Dedifferentiated amniotic fluid mesenchymal stem cell (primary cell): ENCODE data around the gene KCNMB4.
"Not testable (repeated sequence)": the region's sequence is repeated elsewhere in the genome, so short reads cannot be mapped to it uniquely, and the experiment has no call there.

Experiments used
- DNase-seq: peaks from one replicate; pipeline ENCODE4 v3.0.0-alpha.2; 2016; ENCODE audit errors: extremely low spot score

The KCNMB4 gene

DNA sequence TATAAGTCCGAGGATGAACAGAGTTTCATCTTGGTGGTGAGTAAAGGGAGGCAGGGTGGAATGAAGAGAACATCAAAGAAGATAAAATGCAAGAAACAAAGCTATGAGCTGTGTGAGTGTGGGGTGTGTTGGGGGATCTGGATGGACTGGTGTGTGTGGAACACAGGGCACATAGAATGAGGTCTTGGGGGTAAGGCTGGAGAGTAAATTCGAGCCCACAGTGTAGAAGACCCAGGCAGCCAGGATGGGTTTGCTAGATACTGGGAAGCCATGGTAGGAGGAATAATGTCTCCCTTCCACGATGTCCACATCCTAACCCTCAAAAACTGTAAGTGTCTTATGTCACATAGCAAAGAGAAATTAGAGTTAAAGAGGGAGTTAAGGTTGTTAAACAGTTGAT is 6.8 kb downstream of the KCNMB4 start:
- no peak for DNase-seq

DNA sequence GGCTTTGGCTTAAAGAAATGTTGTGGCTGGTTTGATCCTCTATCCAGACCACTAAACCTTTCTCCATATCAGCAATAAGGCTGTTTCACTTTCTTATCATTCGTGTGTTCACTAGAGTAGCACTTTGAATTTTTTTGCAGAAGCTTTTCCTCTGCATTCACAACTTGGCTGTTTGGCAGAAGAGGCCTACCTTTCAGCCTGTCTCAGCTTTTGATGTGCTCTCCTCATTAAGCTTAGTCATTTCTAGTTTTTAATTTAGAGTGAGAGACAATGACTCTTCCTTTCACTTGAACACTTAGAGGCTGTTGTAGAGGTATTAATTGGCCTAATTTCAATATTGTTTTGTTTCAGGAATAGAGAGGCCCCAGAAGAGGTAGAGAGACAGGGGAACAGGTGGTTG is 13.8 kb downstream of the KCNMB4 start:
- DNase-seq = no peak

DNA sequence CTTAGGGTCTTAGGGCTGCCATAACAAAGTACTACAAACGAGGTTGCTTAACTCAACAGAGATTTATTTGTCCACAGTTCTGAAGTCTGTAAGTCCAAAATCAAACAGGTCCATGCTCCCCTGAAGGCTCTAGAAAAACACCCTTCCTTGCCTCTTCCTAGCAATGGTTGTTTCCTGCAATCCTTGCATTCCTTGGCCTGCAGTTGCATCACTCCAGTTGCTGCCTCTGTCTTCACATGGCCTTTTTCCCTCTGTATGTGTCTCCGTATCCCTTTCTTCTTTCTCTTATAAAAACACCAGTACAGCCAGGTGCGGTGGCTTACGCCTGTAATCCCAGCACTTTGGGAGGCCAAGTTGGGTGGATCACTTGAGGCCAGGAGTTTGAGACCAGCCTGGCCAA is 17.4 kb downstream of the KCNMB4 start:
- DNase-seq = no peak

- no peak for DNase-seq
Measured at GRCh38 chr12:70383886-70384285, 17.8 kb downstream of the KCNMB4 start.

DNA sequence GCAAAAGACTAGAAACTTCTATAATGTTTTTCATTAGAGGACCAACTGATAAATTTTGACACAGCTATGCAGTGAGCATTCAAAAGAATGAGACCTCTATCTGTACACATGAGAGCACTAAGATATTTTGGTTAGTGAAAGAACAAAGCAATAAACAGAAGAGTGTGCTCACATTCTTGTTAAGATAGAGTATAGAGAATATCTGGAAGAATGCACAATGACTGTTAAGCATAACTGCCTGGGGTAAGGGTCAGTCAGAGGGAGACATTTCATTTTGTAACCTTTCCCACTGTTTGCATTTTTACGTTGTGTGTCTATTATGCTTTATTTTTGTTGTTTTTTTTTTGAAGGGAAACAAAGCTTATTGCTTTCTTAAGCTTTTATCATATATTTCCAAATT is 20.7 kb downstream of the KCNMB4 start:
- no peak for DNase-seq

DNA sequence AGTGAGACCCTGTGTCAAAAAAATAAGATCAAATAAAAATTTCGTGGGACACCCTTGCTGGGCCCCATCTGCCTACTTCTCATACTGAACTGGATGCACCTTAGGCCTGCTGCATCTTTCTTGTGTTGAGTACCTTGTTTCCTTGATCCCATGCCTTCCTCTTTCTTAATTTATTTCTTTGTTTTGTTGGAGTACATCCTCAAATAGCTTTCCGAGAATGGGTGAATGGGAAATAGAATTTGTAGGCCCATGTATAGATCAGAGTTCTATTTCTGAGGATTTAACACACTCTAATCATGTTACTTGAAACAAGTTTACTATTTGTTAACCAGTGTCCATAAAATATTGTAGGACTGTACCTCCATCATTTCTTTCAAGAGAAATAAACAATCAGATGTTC is 23.6 kb downstream of the KCNMB4 start:
- no peak for DNase-seq

DNA sequence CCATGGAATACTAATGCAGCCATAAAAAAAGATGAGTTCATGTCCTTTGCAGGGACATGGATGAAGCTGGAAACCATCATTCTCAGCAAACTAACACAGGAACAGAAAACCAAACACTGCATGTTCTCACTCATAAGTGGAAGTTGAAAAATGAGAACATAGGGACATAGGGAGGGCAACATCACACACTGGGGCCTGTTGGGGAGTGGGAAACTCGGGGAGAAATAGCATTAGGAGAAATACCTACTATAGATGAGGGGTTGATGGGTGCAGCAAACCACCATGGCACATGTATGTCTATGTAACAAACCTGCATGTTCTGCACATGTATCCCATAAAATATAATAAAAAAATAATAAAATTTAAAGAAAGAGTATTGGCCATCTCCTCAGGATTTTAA is 26.5 kb downstream of the KCNMB4 start:
- not testable (repeated sequence) for DNase-seq

DNA sequence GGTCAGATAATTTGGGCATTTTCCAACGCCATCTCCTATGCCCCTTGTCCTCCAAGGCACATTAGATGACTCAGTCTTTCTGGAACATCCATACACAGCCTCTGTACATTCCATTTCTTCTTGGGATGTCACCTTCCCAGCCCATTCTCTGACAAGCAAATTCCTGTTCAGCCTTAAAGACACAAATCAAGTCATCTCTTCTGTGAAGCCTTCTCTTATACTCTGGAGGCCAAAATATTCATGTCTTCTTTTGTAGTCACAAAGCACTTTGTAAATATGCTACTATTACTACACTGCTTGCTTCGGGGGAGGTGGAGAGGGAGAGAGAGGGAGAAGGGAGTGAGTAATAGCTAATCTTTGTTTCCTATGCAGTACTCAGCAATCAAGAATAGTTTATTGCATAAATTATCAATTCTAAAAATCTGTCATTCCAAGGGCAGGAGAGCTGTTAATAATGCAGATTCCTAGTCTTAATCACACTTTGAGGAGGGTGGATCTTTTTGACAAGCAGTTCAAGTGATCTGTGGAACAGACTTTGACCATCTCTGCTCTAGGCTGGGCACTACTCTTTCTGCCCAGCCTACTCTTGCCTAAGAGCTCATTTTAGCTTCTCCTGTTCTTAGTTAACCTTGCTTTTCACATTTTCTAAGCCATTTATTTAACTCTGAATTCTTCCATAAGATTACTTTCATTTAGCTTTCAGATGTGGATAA is 27.9 kb downstream of the KCNMB4 start:
- DNase-seq = no peak

DNA sequence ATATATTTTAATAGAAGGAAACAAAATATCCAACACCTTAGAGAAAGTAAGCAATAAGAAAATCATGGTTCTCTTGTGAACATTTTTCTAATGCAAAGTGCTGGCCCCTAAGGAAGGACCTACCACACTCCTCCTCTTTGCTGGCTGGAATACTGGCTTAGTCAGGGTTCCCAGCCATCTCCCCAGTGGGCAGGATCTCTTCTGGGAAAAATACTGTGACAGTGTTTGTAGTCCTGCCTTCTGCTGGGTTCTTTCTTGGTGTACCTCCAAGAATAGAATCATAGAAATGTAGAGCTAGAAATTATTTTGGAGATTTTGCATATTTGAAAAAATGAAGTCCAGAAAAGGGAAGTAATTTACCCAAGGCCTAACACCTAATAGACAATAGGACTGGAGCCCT is 31.9 kb downstream of the KCNMB4 start:
- DNase-seq = no peak

DNA sequence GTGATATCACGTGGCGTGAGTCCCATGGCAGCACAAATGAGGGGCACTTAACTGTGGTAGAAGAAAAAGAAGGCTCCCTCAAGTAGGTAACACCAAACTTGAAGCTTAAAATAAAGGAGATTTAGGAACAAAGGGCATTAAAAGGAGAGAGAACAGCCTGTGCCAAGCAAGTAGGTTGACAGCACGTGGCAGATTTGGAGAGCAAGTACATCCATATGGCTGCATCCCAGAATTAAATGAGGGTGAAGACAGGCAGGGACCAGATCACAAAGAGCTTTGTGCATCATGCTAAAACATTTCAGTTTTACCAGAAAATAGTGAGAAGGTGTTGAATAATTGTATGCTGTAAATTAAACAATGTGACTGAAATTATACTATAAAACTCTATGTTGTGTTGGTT is 32.8 kb downstream of the KCNMB4 start:
- no peak for DNase-seq

- no peak for DNase-seq
Measured at GRCh38 chr12:70399311-70399710, 33.2 kb downstream of the KCNMB4 start.

DNA sequence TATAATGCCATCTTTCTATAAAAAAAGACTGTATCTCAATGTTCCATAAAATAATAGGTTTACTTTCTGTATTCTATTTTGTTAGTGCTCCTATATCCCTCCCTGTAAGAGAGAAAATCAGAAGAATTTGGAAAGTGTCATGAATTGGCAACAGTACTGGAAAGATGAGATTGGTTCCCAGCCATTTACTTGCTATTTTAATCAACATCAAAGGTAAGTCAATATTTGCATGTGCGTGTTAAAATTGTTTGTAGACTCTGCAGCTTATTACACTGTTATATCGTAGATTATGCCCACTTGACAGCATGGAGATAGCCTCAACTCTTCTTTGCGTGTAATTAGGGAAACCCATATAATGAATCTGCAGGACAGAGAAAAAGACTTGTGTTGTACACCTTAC is 34.0 kb downstream of the KCNMB4 start:
- no peak for DNase-seq

GRCh38 chr12:70402597-70402996 is 36.5 kb downstream of the KCNMB4 start:
- no peak for DNase-seq

DNA sequence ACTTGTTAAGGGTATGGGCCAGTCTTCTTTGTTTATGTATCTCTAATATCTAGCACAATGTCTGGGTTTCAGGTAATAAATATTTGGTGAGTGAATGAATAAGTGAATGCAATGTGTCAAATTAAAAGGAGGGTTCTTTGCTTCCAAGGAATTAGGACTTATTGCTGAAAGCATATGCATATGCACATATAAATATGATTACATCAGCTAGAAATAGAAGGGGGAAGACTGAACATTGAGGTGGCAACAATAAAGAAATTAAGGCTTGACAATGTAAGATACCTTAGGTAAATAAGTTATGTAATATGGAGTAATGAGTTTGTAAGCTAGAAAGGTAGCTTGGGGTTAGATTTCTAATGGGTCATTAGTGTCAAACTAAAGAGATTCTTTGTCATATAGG is 37.7 kb downstream of the KCNMB4 start:
- DNase-seq = no peak

DNA sequence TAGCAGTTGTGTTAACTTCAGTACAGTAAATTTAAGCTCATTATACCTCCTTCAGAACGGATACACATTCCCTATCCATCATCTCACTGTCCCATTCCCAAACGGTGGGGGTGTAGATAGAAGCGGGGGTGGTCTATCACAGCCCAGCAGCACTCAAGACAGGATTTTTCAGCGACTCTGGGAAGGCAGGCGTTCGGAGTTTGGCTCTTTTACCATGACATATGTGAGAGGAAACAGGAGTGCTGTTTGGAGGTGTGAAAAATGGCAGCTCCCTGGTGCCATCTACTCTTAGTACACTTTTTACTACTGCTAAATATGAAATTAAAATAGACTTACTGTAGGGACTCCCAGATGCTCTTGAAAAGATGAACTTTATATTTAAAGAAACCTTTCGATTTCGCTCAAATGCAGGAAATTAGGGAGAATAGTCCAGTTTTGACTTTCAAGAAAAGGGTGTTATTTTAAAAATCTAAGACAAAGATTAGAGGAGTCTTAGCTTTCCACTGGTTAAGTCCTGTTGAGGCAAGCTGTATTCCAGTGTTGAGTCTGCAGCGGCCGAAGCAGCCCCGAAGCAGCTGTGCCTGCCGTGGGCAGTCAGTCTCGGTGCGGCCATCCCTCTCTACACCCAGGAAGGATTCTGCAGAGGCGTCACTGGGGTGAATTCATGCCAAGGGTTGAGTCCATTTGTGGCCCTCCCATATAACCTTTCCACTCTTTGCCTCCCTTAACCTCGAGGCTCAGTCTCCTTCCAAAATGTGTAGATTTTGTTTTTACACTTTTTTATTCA is 42.1 kb downstream of the KCNMB4 start:
- no peak for DNase-seq

DNA sequence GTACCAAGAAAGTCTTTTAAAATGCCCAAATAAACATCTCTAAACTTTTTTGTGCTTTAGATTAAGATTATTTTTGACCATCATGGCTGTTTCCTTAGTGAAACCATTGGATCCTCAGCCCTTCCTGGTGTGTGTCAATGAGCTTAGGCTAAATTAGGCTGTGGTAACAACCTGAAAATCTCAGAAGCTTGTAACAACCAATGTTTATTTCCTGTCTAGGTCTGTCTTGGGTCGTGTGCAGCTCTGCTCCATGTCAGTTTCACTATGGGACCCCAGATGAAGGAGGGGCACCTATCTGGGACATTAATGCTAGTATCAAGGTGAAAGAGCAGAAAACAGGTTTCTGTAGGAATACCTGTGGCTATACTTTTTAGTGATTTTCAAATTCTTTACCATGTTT is 49.9 kb downstream of the KCNMB4 start:
- DNase-seq = no peak

DNA sequence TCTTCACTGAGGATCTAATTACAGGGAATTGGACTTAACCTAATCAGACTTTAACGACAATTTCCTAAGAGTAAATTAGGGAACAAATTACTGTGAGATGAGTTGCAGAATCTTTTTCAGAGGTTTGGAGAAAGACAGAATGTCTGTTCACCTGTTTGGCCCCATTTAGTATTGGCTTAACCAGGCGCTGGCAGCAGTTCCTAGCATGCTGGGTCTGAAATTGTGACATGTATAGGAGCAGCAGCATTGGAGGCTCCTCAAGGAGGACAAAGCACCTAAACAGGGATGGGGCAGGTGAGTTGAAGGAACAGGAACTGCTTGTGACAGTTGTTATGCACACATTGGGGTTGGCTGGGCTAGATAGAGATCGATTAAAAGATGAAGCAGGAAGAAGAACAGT is 51.0 kb downstream of the KCNMB4 start:
- no peak for DNase-seq

DNA sequence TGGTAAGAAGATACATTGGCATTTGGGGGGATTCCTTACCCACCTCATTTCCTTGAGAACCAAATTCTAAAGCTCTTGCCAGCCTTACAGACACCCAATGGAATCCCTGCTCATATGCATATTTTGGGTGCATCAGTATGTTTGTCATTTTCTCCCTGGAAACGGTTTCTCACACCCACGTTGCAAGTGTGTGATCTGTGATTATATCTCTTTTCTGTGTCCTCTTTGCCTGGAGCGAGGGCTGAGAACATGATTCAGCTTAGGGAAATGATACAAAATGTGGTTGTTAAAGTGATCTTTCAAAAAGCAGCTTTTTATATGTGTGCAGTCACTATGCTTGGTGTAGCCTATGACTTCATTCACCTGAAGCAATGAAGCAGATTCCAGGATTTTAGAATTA is 52.0 kb downstream of the KCNMB4 start:
- DNase-seq = no peak

- no peak for DNase-seq
Measured at GRCh38 chr12:70422631-70423030, 56.5 kb downstream of the KCNMB4 start.

- DNase-seq = no peak
Measured at GRCh38 chr12:70426620-70427019, 60.5 kb downstream of the KCNMB4 start.

GRCh38 chr12:70427611-70428010 is 61.5 kb downstream of the KCNMB4 start:
- no peak for DNase-seq

GRCh38 chr12:70430400-70430799 is 64.3 kb downstream of the KCNMB4 start:
- DNase-seq = no peak

DNA sequence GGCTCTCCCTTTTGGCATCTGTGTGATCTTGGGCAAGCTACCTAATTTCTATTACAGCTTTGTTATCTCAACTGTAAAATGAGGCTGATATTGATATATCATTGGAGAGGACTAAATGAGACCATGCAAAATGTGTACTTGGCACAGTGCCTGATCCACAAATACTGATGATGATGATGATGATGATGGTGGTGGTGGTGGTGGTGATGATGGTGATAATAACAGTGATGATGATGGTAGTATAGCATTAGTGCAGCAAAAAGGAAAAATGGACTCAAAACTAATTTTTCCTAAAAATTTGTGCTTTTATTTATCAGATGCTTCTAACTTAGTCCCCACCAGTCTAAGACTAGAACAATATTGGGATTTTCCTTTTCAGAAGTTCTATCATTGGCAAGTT is 70.7 kb downstream of the KCNMB4 start:
- DNase-seq = no peak
